SH-SY5Y (cell line): ENCODE results near the gene DHTKD1.

Experiments used
- GATA2 ChIP-seq: IDR thresholded peaks from 2 replicates; pipeline ENCODE4 v1.6.1; 2011; ENCODE audit warnings: mild to moderate bottlenecking, low read depth, low read length
- GATA3 ChIP-seq: IDR thresholded peaks from 2 replicates; pipeline ENCODE4 v1.6.1; 2011; ENCODE audit warnings: low read depth, mild to moderate bottlenecking, low read length, moderate library complexity

- TF ChIP-seq GATA3 (no peak), GATA2 (no peak)
Observed at GRCh38 chr10:12130237-12130872, 61.6 kb downstream of the DHTKD1 start.
